Measurements from ENCODE around the gene MYH8. TPM values are rescaled to one million over a fixed set of nuclear protein-coding genes. Genes with fewer than 3 reads are reported as not detected.

The MYH8 gene
- total and polyA plus RNA-seq, 7 donors: 0.21 to 17.3 (median 0.34) TPM

GRCh38 chr17:10417431-10417830 lies 4.3 kb downstream of the MYH8 start:
- Histone ChIP-seq H3K36me3 (ENCODE audit: insufficient read depth in 1 of 2, low read depth in 1 of 2) (no peaks in the 10 kb centered on the region), H3K27me3 (ENCODE audit: insufficient read depth in 3 of 3, low read length in 2 of 3) (no peaks in the 10 kb centered on the region), H3K4me1 (no peaks in the 10 kb centered on the region), H3K27ac (no peak overlapping the region), H3K4me3 (no peak overlapping the region), H3K9me3 (no peaks in the 10 kb centered on the region)
- DNase-seq (no peak), ATAC-seq (no peak)
- 33 to 51% (median 38%) methylated on average over 3 of the region's 3 CpGs for WGBS, 3 donors
- intact Hi-C loops (cut with DNase I): no loop called here
- TF ChIP-seq CTCF (IDR thresholded peaks at IDR 0.05): no peak

GRCh38 chr17:10415161-10415560 lies 6.6 kb downstream of the MYH8 start:
- Histone ChIP-seq H3K4me3 (no peak overlapping the region), H3K4me1 (no peaks in the 10 kb centered on the region), H3K9me3 (no peaks in the 10 kb centered on the region), H3K36me3 (ENCODE audit: insufficient read depth in 1 of 2, low read depth in 1 of 2) (no peaks in the 10 kb centered on the region), H3K27me3 (ENCODE audit: insufficient read depth in 3 of 3, low read length in 2 of 3) (no peaks in the 10 kb centered on the region), H3K27ac (no peak overlapping the region)
- WGBS, 3 donors: 51 to 82% (median 68%) methylated on average over 4 of the region's 4 CpGs
- intact Hi-C loops (cut with DNase I): no loop called here
- no peak for DNase-seq
- ATAC-seq: no peak
- no peak for TF ChIP-seq CTCF (IDR thresholded peaks at IDR 0.05)

GRCh38 chr17:10403589-10403988 lies 18.2 kb downstream of the MYH8 start:
- DNase-seq (no peak), ATAC-seq (no peak)
- no peaks in the 10 kb centered on the region for H3K4me1 ChIP-seq
- H3K36me3 ChIP-seq (ENCODE audit: insufficient read depth in 1 of 2, low read depth in 1 of 2): no peaks in the 10 kb centered on the region
- TF ChIP-seq CTCF (IDR thresholded peaks at IDR 0.05): no peak
- H3K9me3 ChIP-seq: no peaks in the 10 kb centered on the region
- intact Hi-C loops (cut with DNase I): no loop called here
- no peaks in the 10 kb centered on the region for H3K27me3 ChIP-seq (ENCODE audit: insufficient read depth in 3 of 3, low read length in 2 of 3)
- no peak overlapping the region for H3K4me3 ChIP-seq
- H3K27ac ChIP-seq: no peak overlapping the region

- ATAC-seq (no peak), DNase-seq (no peak)
- no peak overlapping the region for H3K4me3 ChIP-seq
- no peaks in the 10 kb centered on the region for H3K36me3 ChIP-seq (ENCODE audit: insufficient read depth in 1 of 2, low read depth in 1 of 2)
- H3K4me1 ChIP-seq: no peaks in the 10 kb centered on the region
- WGBS, 3 donors: 89 to 94% (median 91%) methylated on average over 9 of the region's 9 CpGs
- no peaks in the 10 kb centered on the region for H3K9me3 ChIP-seq
- TF ChIP-seq CTCF (IDR thresholded peaks at IDR 0.05): no peak
- H3K27ac ChIP-seq: no peak overlapping the region
- intact Hi-C loops (cut with DNase I): loop anchor here in 1 of 2 donors (10.0 kb wide), 1 partner anchor 76 kb away; no protein-coding TSS in a partner anchor
- H3K27me3 ChIP-seq (ENCODE audit: insufficient read depth in 3 of 3, low read length in 2 of 3): no peaks in the 10 kb centered on the region
These were observed 23.4 kb downstream of the MYH8 start for GRCh38 chr17:10398352-10398751.

- no peak overlapping the region for H3K27ac ChIP-seq
- WGBS, 3 donors: 80 to 84% (median 82%) methylated on average over 14 of the region's 14 CpGs
- intact Hi-C loops (cut with DNase I): loop anchor here in 1 of 2 donors (10.0 kb wide), 1 partner anchor 78 kb away; no protein-coding TSS in a partner anchor
- TF ChIP-seq CTCF (IDR thresholded peaks at IDR 0.05): no peak
- H3K36me3 ChIP-seq (ENCODE audit: insufficient read depth in 1 of 2, low read depth in 1 of 2): no peaks in the 10 kb centered on the region
- DNase-seq: no peak
- no peaks in the 10 kb centered on the region for H3K27me3 ChIP-seq (ENCODE audit: insufficient read depth in 3 of 3, low read length in 2 of 3)
- no peak overlapping the region for H3K4me3 ChIP-seq
- H3K4me1 ChIP-seq: no peaks in the 10 kb centered on the region
- no peak for ATAC-seq
- H3K9me3 ChIP-seq: no peaks in the 10 kb centered on the region
These were observed 25.1 kb downstream of the MYH8 start for GRCh38 chr17:10396524-10397163.
